GM18520 (cell line): ENCODE results near the gene SMAD9.

Source experiments
- ATAC-seq: cut with Tn5 transposase; IDR thresholded peaks from one replicate; pipeline ENCODE4 v1.9.1; 2021; ENCODE audit not compliant: unreplicated experiment

The SMAD9 gene

GRCh38 chr13:36919833-36920615 lies at the start of gene SMAD9:
TSS of gene SMAD9 (minus strand) at chr13:36920238. CDS start at chr13:36879689, 40,549 bp downstream.
- no peak for ATAC-seq

- no peak for ATAC-seq
These were observed 46.4 kb upstream of the SMAD9 start for GRCh38 chr13:36966404-36966803.

- no peak for ATAC-seq
These were observed 45.7 kb upstream of the SMAD9 start for GRCh38 chr13:36965767-36966166.

GRCh38 chr13:36959456-36960116 lies 39.5 kb upstream of the SMAD9 start:
- no peak for ATAC-seq

- no peak for ATAC-seq
These were observed 34.5 kb upstream of the SMAD9 start for GRCh38 chr13:36954542-36954941.

- ATAC-seq: no peak
These were observed 30.9 kb upstream of the SMAD9 start for GRCh38 chr13:36950920-36951319.

GRCh38 chr13:36950330-36950729 lies 30.3 kb upstream of the SMAD9 start:
- no peak for ATAC-seq

- no peak for ATAC-seq
These were observed 25.0 kb upstream of the SMAD9 start for GRCh38 chr13:36945078-36945477.

GRCh38 chr13:36925603-36926002 lies 5.6 kb upstream of the SMAD9 start:
- no peak for ATAC-seq

- no peak for ATAC-seq
These were observed 4.0 kb upstream of the SMAD9 start for GRCh38 chr13:36924001-36924400.

GRCh38 chr13:36921631-36922301 lies 1.7 kb upstream of the SMAD9 start:
- no peak for ATAC-seq

GRCh38 chr13:36920616-36921185 lies 663 bp upstream of the SMAD9 start:
- ATAC-seq: no peak

GRCh38 chr13:36919171-36919832 lies 736 bp downstream of the SMAD9 start:
- ATAC-seq: no peak

GRCh38 chr13:36918246-36919131 lies 1.5 kb downstream of the SMAD9 start:
- no peak for ATAC-seq

GRCh38 chr13:36917311-36917710 lies 2.7 kb downstream of the SMAD9 start:
- no peak for ATAC-seq

- no peak for ATAC-seq
These were observed 4.0 kb downstream of the SMAD9 start for GRCh38 chr13:36915896-36916640.

GRCh38 chr13:36915106-36915505 lies 4.9 kb downstream of the SMAD9 start:
- no peak for ATAC-seq

GRCh38 chr13:36914648-36915047 lies 5.4 kb downstream of the SMAD9 start:
- no peak for ATAC-seq

GRCh38 chr13:36913463-36913862 lies 6.6 kb downstream of the SMAD9 start:
- ATAC-seq: no peak
